Uterus (tissue), 4 donors: Measurements from ENCODE around the gene C1orf74. TPM values are rescaled to one million over a fixed set of nuclear protein-coding genes. Genes with fewer than 3 reads are reported as not detected.

ENCODE experiments used
- DNase-seq, 2 donors: peaks; one replicate each; pipeline ENCODE4 v3.0.0-alpha.2; 2019 to 2020
- H3K27ac ChIP-seq, 2 donors: fragments of 200-600 bp; sonication (generic); 1 replicate in 1 of 2; 2 replicates in 1 of 2; pipeline ENCODE4 v1.5.1; 2016 to 2018
- H3K27me3 ChIP-seq, 2 donors: fragments of 200-600 bp; sonication (generic); one replicate each; pipeline ENCODE4 v1.5.1; 2018 to 2019; ENCODE audit warnings: control low read depth in 1 of 2
- H3K36me3 ChIP-seq, 2 donors: fragments of 200-600 bp; sonication (generic); one replicate each; pipeline ENCODE4 v1.5.1; 2019; ENCODE audit warnings: control low read depth in 1 of 2
- H3K4me1 ChIP-seq, 2 donors: fragments of 200-600 bp; sonication (generic); one replicate each; pipeline ENCODE4 v1.5.1; 2018 to 2019; ENCODE audit warnings: control low read depth in 1 of 2
- H3K4me3 ChIP-seq, 2 donors: fragments of 200-600 bp; sonication (generic); 1 replicate in 1 of 2; 2 replicates in 1 of 2; pipeline ENCODE4 v1.5.1; 2018 to 2019; ENCODE audit warnings: mild to moderate bottlenecking in 1 of 2
- H3K9me3 ChIP-seq, 2 donors: fragments of 200-600 bp; sonication (generic); one replicate each; pipeline ENCODE4 v1.5.1; 2019; ENCODE audit warnings: control low read depth in 1 of 2
- CTCF ChIP-seq, 4 experiments: fragments of 200-600 bp in 2 of 4; fragments of 450-650 bp in 2 of 4; sonication (generic) in 2 of 4; IDR thresholded peaks; one replicate each; pipeline ENCODE4 v1.5.1; 2016 to 2019; ENCODE audit warnings: antibody characterized with exemption in 4 of 4, mild to moderate bottlenecking in 2 of 4, moderate library complexity in 1 of 4
- POLR2A ChIP-seq, 2 donors: fragments of 450-650 bp; IDR thresholded peaks; one replicate each; pipeline ENCODE4 v1.6.1; 2016; ENCODE audit warnings: antibody characterized with exemption in 2 of 2, mild to moderate bottlenecking in 1 of 2, moderate library complexity in 1 of 2
- intact Hi-C: fragments of 100-400 bp; cut with DNase I; formaldehyde crosslinking; loops from one replicate; pipeline ENCODE4 v1.15.1; 2023; ENCODE audit warnings: low total_unique reads
- total RNA-seq, 4 donors: library from RNA; depleted of rRNA in 3 of 4; stranded (reverse); fragments of >200 nt in 3 of 4; gene quantifications; one replicate each; pipeline versions ENCODE4 v1.1.0 to v1.2.4, GENCODE V29; 2014 to 2023
- donor health status: DM: yes; HTN: yes; CAD: no.

C1orf74 gene
- total RNA-seq, 4 donors from 2014 or later: 0.88 to 5.0 (median 1.3) TPM

GRCh38 chr1:209761011-209761635 is 23.2 kb downstream of the C1orf74 start:
- Histone ChIP-seq H3K36me3 (no peaks in the 10 kb centered on the region), H3K4me1 (no peaks in the 10 kb centered on the region), H3K27ac (no peak overlapping the region), H3K9me3 (no peaks in the 10 kb centered on the region), H3K4me3 (no peak overlapping the region), H3K27me3 (no peaks in the 10 kb centered on the region)
- TF ChIP-seq POLR2A (IDR thresholded peaks at IDR 0.05) (no peak), CTCF (IDR thresholded peaks at IDR 0.05) (no peak)
- DNase-seq: no peak
- intact Hi-C loops: no loop called here

GRCh38 chr1:209759829-209760359 is 24.5 kb downstream of the C1orf74 start:
- intact Hi-C loops: no loop called here
- H3K9me3 ChIP-seq: no peaks in the 10 kb centered on the region
- H3K4me1 ChIP-seq: no peaks in the 10 kb centered on the region
- H3K4me3 ChIP-seq: no peak overlapping the region
- TF ChIP-seq CTCF (IDR thresholded peaks at IDR 0.05) (no peak), POLR2A (IDR thresholded peaks at IDR 0.05) (no peak)
- DNase-seq: no peak
- H3K27me3 ChIP-seq: no peaks in the 10 kb centered on the region
- no peaks in the 10 kb centered on the region for H3K36me3 ChIP-seq
- H3K27ac ChIP-seq: no peak overlapping the region

DNA sequence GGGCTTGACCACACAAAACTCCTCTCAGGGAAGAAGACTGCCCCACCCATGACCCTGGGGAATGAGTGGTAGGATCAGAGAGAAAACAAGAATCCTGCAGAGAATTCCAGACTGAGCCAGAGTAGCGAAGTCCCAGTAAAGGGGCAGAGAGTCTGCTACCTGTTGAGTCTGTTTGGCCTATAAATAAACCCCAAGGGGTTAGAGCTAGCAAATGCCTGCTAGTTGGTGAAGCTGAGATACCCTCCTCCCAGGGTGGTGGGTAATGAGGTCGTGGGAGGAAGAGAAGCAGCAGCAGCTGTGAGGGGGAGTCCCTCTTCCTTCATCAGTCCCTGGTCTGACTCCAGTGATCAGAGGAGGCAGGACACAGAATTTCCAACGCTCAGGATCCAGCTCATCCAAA is 26.0 kb downstream of the C1orf74 start:
- no peak for DNase-seq
- no peak for TF ChIP-seq CTCF (IDR thresholded peaks at IDR 0.05)
- no peak for TF ChIP-seq POLR2A (IDR thresholded peaks at IDR 0.05)
- no peaks in the 10 kb centered on the region for H3K27me3 ChIP-seq
- intact Hi-C loops: no loop called here
- no peaks in the 10 kb centered on the region for H3K4me1 ChIP-seq
- H3K27ac ChIP-seq: no peak overlapping the region
- no peaks in the 10 kb centered on the region for H3K36me3 ChIP-seq
- H3K9me3 ChIP-seq: no peaks in the 10 kb centered on the region
- H3K4me3 ChIP-seq: no peak overlapping the region

DNA sequence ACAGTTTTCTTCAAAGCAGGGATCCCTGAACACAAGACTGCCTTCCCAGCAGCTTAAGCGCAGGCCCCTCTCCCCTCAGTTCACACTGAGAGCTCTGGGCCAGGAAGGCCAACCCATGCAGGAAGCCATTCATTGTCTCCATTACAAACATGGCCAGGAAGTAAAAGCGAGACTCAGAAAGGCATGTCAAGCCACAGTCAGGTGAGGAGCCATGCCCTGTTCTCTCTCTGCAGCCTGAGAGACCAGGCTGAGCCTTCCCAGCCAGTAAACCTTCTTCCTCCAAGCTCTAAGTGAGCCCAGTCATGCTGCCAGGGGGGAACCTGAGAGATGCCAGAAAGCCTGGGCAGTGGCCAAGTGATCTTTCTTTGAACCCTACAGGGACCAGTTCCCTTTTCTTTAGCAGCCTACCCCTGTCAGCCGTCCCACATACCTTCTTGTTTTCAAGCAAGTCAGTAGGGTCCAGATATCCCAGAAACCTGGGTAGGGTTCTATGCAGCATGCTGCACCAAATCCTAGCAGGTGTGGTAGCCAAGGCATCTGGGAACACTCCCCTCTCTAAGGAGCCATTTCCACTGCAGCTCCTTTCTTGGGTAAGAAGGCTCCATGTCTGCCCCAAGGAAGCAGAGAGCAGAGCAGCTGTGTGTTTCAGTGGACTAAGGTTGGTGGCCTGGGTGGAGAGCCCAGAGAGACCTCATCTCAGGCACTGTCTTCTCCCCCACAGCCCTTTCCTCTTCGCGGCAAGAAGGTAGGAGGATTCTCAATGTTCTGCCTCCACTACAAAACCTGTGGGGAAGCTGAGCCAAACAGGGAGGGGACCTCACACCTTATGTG is 27.5 kb downstream of the C1orf74 start:
- H3K27ac ChIP-seq: no peak overlapping the region
- no peaks in the 10 kb centered on the region for H3K27me3 ChIP-seq
- TF ChIP-seq CTCF (IDR thresholded peaks at IDR 0.05): no peak
- TF ChIP-seq POLR2A (IDR thresholded peaks at IDR 0.05): no peak
- no peak overlapping the region for H3K4me3 ChIP-seq
- no peaks in the 10 kb centered on the region for H3K4me1 ChIP-seq
- H3K9me3 ChIP-seq: no peaks in the 10 kb centered on the region
- H3K36me3 ChIP-seq: no peaks in the 10 kb centered on the region
- intact Hi-C loops: no loop called here
- DNase-seq: no peak
